Subcutaneous adipose tissue (tissue), 4 donors: ENCODE results near the gene SLC38A8. TPM values are rescaled to one million over a fixed set of nuclear protein-coding genes. Genes with fewer than 3 reads are reported as not detected.

Experiments
- total RNA-seq, 4 donors: library from RNA; depleted of rRNA; stranded (reverse); fragments of >200 nt; gene quantifications; one replicate each; pipeline ENCODE4 v1.1.0, GENCODE V29; 2016
- TF ChIP-seq, protein P1 (sequence below): fragments of 450-650 bp; IDR thresholded peaks from one replicate; pipeline ENCODE4 v1.5.1; 2016; ENCODE audit warnings: low read depth, mild to moderate bottlenecking, control low read depth, antibody characterized with exemption, moderate library complexity

The SLC38A8 gene
- total RNA-seq, 4 donors from 2014 or later = not detected

DNA sequence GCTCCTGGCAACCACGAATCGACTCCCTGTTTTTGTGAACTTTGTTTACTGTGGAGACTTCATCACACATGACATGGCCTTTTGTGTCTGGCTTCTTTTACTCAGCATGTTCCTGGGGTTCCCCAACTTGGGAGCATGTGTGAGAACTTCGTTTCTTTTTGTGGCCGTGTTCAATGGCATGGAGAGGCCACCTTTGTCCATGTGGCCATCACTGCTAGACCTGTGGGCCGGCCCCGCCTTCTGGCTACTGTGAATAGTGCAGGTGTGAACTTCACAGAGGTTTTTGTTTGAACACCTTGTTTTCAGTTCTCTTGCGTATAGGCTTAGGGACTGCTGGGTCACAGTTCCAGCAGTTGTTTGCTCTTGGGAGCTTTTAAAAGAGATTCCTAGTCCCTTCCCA, 5.7 kb upstream of the SLC38A8 start:
- TF ChIP-seq, protein P1, sequence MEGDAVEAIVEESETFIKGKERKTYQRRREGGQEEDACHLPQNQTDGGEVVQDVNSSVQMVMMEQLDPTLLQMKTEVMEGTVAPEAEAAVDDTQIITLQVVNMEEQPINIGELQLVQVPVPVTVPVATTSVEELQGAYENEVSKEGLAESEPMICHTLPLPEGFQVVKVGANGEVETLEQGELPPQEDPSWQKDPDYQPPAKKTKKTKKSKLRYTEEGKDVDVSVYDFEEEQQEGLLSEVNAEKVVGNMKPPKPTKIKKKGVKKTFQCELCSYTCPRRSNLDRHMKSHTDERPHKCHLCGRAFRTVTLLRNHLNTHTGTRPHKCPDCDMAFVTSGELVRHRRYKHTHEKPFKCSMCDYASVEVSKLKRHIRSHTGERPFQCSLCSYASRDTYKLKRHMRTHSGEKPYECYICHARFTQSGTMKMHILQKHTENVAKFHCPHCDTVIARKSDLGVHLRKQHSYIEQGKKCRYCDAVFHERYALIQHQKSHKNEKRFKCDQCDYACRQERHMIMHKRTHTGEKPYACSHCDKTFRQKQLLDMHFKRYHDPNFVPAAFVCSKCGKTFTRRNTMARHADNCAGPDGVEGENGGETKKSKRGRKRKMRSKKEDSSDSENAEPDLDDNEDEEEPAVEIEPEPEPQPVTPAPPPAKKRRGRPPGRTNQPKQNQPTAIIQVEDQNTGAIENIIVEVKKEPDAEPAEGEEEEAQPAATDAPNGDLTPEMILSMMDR = no peak

DNA sequence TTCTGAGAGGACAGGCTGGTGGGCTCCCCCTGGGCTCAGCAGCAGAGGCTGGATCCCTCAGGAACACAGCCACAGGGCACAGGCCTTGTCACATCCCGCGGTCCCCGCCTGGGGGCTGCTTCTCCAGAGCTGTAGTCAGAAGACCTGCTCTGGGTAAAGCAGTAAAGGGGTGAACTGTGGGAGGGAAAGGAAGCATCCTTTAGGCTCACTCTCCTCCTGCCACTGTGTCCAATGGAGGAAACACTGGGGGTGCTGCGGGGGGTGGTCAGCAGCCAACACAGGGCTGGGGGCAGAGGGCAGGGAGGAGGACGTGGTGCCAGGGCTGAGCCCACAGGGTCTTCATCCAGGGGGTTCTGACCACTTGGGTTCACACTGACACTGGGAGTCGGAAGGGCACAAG, 5.0 kb upstream of the SLC38A8 start:
- TF ChIP-seq, protein P1 = no peak

DNA sequence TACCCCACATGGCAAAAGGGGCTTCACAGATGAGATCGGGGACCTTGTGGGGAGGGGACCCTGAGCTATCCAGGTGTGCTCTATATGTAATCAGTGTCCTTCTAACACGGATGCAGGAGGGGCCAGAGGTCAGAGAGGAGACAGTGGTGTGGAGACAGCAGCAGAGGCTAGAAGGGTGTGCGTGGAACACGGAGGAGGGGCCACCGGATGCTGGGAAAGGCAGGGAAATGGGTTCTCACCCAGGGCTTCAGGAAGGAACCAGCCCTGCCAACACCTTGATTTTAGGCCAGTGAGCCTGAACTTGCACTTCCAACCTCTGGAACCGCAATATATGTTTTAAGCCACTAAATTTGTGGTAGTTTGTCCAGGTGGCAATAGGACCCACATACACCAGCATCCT, 4.6 kb upstream of the SLC38A8 start:
- TF ChIP-seq, protein P1 = no peak

DNA sequence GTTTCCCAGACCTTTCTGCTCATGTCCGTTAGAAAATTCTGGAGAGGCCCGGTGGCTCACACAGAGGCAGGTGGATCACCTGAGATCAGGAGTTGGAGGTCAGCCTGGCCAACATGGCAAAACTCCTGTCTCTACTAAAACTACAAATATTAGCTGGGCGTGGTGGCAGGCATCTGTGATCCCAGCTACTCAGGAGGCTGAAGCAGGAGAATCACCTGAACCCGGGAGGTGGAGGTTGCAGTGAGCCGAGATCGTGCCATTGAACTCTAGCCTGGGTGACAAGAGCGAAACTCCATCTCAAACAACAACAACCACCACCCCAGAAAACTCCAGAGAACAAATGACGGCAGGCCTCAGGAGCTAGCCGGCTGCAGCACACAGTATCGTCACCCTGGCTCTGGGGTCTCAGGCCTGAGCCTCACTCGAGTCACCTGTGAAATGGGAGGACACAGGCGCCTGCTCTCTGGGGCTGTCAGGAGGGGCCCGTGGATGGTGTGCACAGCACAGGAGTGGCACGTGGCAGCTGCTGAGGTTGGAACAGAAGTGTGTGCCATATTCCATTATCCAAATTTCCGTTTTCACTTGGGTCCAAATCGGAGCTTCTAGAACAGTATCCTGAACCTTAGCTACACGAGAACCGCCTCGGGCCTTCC, 3.3 kb upstream of the SLC38A8 start:
- TF ChIP-seq, protein P1 = no peak

DNA sequence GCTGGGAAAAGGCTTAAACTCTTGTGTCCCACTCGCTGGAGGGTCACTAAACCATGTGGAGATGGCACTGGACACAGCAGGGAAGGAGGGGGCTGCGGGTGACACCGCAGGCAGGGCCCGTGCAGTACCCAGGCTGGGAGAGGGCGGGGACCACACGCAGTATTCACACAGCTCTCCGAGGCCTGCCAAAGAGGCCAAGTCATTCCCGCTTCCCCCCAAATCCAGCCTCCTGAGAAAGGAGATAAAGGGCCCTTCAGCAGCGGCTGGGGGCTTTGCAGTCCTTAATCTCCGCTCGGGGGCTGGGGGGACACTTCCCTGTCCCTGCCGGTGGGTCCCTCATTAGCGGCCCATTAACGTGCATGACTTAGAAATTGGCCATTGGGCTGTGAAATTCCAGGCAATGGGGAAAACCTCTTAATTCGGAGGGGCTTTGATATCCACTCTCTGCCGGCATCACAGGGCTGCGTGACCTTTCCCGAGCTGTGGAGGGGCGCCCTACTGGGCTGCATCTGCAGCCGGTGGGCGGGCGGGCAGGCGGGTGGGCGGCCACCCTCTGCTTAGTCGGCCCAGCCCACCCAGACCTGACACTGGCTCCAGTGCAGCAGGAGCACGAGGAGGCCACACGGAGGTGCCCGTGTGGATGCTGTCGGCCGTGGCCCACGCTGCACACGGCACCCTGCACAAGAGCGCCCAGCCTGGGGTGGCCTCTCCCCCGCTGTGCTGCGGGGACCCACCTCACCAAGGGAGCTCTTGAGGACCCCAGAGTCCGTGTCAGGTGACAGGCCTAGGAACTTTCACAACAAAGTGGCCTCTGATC, 2.6 kb upstream of the SLC38A8 start:
- TF ChIP-seq, protein P1 = no peak

DNA sequence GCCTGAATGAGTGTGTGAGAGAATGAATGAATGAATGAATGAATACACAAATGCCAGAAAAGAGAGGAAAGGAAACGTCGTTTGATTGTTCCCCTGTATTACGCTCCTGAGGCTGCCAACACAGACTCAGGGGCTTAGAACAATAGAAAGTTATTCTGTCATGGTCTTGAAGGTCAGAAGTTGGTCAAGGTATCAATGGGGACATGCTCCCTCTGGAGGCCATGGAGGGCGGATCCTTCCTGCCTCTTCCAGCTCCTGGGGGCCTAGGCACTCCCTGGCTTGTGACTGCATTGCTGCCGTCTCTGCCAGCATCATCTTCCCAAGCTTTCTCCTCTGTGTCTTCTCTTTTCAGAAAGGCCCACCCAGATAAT, 1.5 kb upstream of the SLC38A8 start:
- TF ChIP-seq, protein P1 = no peak

DNA sequence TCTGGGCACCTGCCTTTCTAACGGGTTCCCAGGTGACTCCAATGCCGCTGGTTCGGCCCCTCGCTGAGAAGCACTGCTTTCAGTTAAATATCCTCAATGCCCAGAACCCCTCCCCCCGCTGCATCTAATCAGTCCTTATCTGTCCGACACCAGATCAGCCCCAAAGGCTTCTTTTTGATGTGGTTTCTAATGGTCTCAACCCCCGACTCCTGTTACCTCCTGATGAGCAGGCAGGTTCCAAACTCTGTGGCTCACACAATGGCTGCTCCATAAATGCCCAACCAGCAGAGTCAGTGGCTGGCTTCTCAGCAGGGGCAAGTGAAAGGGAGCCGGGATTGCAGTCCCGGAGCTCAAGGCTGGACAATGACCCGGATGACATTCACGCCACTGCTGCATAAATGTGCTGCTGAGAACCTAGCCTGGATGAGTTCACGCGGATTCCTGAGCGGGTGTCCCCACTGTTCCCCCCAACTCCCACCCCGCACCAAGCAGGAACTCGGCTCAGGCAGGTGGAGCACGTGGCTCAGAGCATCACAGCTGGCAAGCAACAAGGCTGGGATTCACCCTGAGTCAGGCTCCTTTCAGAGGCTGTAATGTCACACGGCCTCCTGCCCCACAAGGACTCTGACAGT, 1.0 kb upstream of the SLC38A8 start:
- TF ChIP-seq, protein P1 = no peak
